GM12878 (cell line): ENCODE measurements around the gene TSHZ2. TPM values are rescaled to one million over a fixed set of nuclear protein-coding genes. Genes with fewer than 3 reads are reported as not detected.

ENCODE experiments used
- ATAC-seq: fragments of 200-7000 bp; cut with Tn5 transposase; 3 replicates; pipeline ENCODE4 v1.9.1; 2020; ENCODE audit warnings: mild to moderate bottlenecking, moderate library complexity
- BruUV-seq: library from RNA; stranded (reverse); fragments of 400-500 nt; replicated peaks from 2 replicates; lab custom pipeline; 2021; lab: Mats Ljungman, UMichigan
- CTCF ChIA-PET: fragments of 300-600 bp; sonication (Branson Sonifier 250); formaldehyde crosslinking; extraction: SDS; loops from one replicate; lab custom pipeline; 2021; ENCODE audit warnings: inconsistent platforms; lab: Yijun Ruan, JAX
- POLR2A ChIA-PET: fragments of 350-600 bp; formaldehyde crosslinking; extraction: SDS; loops from one replicate; lab custom pipeline; 2021; ENCODE audit warnings: inconsistent platforms; lab: Charles Lee
- RAD21 ChIA-PET: fragments of 300-600 bp; sonication (Branson Sonifier 250); formaldehyde crosslinking; loops from one replicate; lab custom pipeline; 2023; ENCODE audit warnings: antibody characterized with exemption; ENCODE audit not compliant: unreplicated experiment; lab: Charles Lee
- SMC1A ChIA-PET: fragments of 300-600 bp; sonication (Branson Sonifier 250); formaldehyde crosslinking; loops from one replicate; lab custom pipeline; 2023; ENCODE audit not compliant: unreplicated experiment, uncharacterized antibody; lab: Charles Lee
- DNase-seq: peaks from one replicate; pipeline ENCODE4 v3.0.0-alpha.2; 2011; ENCODE audit warnings: low read depth, low spot score
- FAIRE-seq: peaks from 3 replicates; lab custom pipeline; 2011; peaks lifted over from hg19 to GRCh38; lab: Jason Lieb, UNC
- H2AFZ ChIP-seq: 2 replicates; pipeline ENCODE4 v1.6.0; 2011; ENCODE audit warnings: low read depth, low read length, control low read depth; ENCODE audit not compliant: control insufficient read depth
- H3K27ac ChIP-seq: 2 replicates; pipeline ENCODE4 v1.5.1; 2011; ENCODE audit warnings: control low read depth; ENCODE audit not compliant: control insufficient read depth, insufficient read depth
- H3K27me3 ChIP-seq, 2 experiments: replicated peaks in 1 of 2; 2 replicates each; pipeline versions ENCODE4 v1.6.0 to v1.6.1; 2011; ENCODE audit warnings: low read length in 1 of 2; ENCODE audit not compliant: control insufficient read depth in 2 of 2, insufficient read depth in 2 of 2
- H3K36me3 ChIP-seq, 2 experiments: 2 replicates each; pipeline ENCODE4 v1.5.1; 2011; ENCODE audit warnings: low read length in 1 of 2; ENCODE audit not compliant: control insufficient read depth in 2 of 2, insufficient read depth in 2 of 2
- H3K4me1 ChIP-seq: 2 replicates; pipeline ENCODE4 v1.6.1; 2011; ENCODE audit warnings: mild to moderate bottlenecking, low read length, moderate library complexity, mixed read lengths; ENCODE audit not compliant: control insufficient read depth, insufficient read depth
- H3K4me2 ChIP-seq: 2 replicates; pipeline ENCODE4 v1.6.0; 2011; ENCODE audit warnings: control low read depth; ENCODE audit not compliant: control insufficient read depth, insufficient read depth
- H3K4me3 ChIP-seq: fragments of 200-600 bp; sonication (generic); 2 replicates; pipeline ENCODE4 v1.5.1; 2016
- H3K79me2 ChIP-seq: 2 replicates; pipeline ENCODE4 v1.6.0; 2011; ENCODE audit warnings: low read length; ENCODE audit not compliant: control insufficient read depth, insufficient read depth
- H3K9ac ChIP-seq: 2 replicates; pipeline ENCODE4 v1.8.0; 2011; ENCODE audit warnings: low read length, control low read depth, mixed read lengths; ENCODE audit not compliant: control insufficient read depth, insufficient read depth
- H3K9me3 ChIP-seq: replicated peaks from 3 replicates; pipeline ENCODE4 v1.5.1; 2011; ENCODE audit warnings: mild to moderate bottlenecking, low read length; ENCODE audit not compliant: control insufficient read depth, insufficient read depth
- H4K20me1 ChIP-seq: 2 replicates; pipeline ENCODE4 v1.6.0; 2011; ENCODE audit not compliant: control insufficient read depth, insufficient read depth
- BACH1 ChIP-seq: fragments of 450-650 bp; IDR thresholded peaks from 2 replicates; pipeline ENCODE4 v1.6.1; 2017; ENCODE audit warnings: mild to moderate bottlenecking, borderline replicate concordance
- DPF2 ChIP-seq: fragments of 450-650 bp; IDR thresholded peaks from 2 replicates; pipeline ENCODE4 v1.6.1; 2017; ENCODE audit warnings: mild to moderate bottlenecking
- E2F8 ChIP-seq: fragments of 450-650 bp; IDR thresholded peaks from 2 replicates; pipeline ENCODE4 v1.6.1; 2018; ENCODE audit warnings: mild to moderate bottlenecking, low read depth, moderate library complexity; ENCODE audit not compliant: partially characterized antibody
- EED ChIP-seq: sonication (generic); IDR thresholded peaks from 2 replicates; pipeline ENCODE4 v1.6.1; 2016; ENCODE audit warnings: antibody characterized with exemption, low read depth
- NFXL1 ChIP-seq: fragments of 450-650 bp; IDR thresholded peaks from 2 replicates; pipeline ENCODE4 v1.6.1; 2017; ENCODE audit warnings: antibody characterized with exemption, mild to moderate bottlenecking, borderline replicate concordance
- RB1 ChIP-seq: fragments of 450-650 bp; formaldehyde crosslinking; IDR thresholded peaks from 2 replicates; pipeline ENCODE4 v1.6.1; 2017; ENCODE audit warnings: mild to moderate bottlenecking, borderline replicate concordance
- TAF1 ChIP-seq: IDR thresholded peaks from 2 replicates; pipeline ENCODE4 v1.6.1; 2011; ENCODE audit warnings: mild to moderate bottlenecking, low read depth, low read length, borderline replicate concordance
- ZNF274 ChIP-seq: IDR thresholded peaks from one replicate; pipeline ENCODE4 v1.8.0; 2011; ENCODE audit not compliant: insufficient read length, insufficient read depth
- ZNF592 ChIP-seq: fragments of 450-650 bp; IDR thresholded peaks from 2 replicates; pipeline ENCODE4 v1.6.1; 2017; ENCODE audit warnings: mild to moderate bottlenecking, moderate library complexity
- WGBS: methylation state at CpG from one replicate; pipeline ENCODE4 v1.1.6; 2016; ENCODE audit warnings: low lambda C conversion rate; ENCODE audit not compliant: insufficient replicate concordance, insufficient coverage; ENCODE audit errors: missing lambda C conversion rate; 5-methylcytosine and 5-hydroxymethylcytosine counted together
- in situ Hi-C: fragments of 300-500 bp; cut with MboI; formaldehyde crosslinking; loops from 9 replicates; pipeline ENCODE4 v1.14.3; 2018; ENCODE audit warnings: mixed read lengths
- intact Hi-C: fragments of 100-400 bp; cut with micrococcal nuclease; formaldehyde crosslinking; loops from one replicate; pipeline ENCODE4 v1.14.2; 2022; ENCODE audit not compliant: unreplicated experiment
- polyA plus RNA-seq, 11 experiments: library from polyadenylated mRNA; depleted of rRNA in 4 of 11; unstranded in 6 of 11; stranded (reverse) in 5 of 11; fragments of >200 nt; fragmentation: Nextera tagmentation in 4 of 11; fragmentation: Illumina TruSeq in 1 of 11; extraction: Ambion mirVana in 4 of 11; extraction: Trizol in 1 of 11; gene quantifications; 1 replicate in 1 of 11; 2 replicates in 10 of 11; pipeline versions ENCODE4 v1.2.1 to v1.2.3, GENCODE V29; 2011 to 2016; ENCODE audit warnings: inconsistent platforms in 2 of 11, missing spikeins in 2 of 11, low read depth in 1 of 11
- total RNA-seq, 4 experiments: library from RNA; depleted of rRNA in 3 of 4; stranded (reverse); fragments of >200 nt in 3 of 4; fragmentation: Illumina TruSeq in 1 of 4; extraction: Trizol in 1 of 4; gene quantifications; 2 replicates each; pipeline versions ENCODE4 v1.2.1 to v1.2.3, GENCODE V29; 2013 to 2021
- TF ChIP-seq, protein P1 (sequence below): fragments of 150-350 bp; IDR thresholded peaks from 2 replicates; pipeline ENCODE4 v1.6.1; 2016; ENCODE audit warnings: low read depth, low read length
- TF ChIP-seq, protein P2 (sequence below): fragments of 450-650 bp; IDR thresholded peaks from 2 replicates; pipeline ENCODE4 v1.6.1; 2016; ENCODE audit warnings: mild to moderate bottlenecking

TSHZ2 gene
- total and polyA plus RNA-seq, 10 of the 15 experiments (the other 5 are each of a cell fraction or from before 2014, with no cell fraction given): 0.01 to 0.86 (median 0.13) TPM; not detected in 2

DNA sequence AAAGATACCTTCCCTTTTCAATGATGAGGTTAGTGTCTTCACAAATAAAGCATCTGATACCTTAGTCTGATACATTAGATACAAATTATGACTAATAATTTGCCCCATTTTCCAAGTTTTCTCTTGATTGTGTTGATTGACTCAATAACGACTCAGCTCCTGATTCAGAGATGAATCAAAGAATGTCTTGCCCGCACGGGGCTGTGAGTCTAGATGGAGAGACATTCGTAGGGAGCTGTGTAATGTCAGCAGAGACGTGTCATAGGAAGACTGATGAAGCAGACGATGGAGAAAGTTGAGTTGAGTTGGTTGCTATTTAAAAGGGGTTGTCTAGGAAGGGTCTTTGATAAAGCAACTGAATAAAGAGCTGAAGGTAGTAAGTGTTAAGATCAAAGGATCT is 78.2 kb downstream of the TSHZ2 start (continued):
- TF ChIP-seq E2F8: no peak
- TF ChIP-seq, protein P1, sequence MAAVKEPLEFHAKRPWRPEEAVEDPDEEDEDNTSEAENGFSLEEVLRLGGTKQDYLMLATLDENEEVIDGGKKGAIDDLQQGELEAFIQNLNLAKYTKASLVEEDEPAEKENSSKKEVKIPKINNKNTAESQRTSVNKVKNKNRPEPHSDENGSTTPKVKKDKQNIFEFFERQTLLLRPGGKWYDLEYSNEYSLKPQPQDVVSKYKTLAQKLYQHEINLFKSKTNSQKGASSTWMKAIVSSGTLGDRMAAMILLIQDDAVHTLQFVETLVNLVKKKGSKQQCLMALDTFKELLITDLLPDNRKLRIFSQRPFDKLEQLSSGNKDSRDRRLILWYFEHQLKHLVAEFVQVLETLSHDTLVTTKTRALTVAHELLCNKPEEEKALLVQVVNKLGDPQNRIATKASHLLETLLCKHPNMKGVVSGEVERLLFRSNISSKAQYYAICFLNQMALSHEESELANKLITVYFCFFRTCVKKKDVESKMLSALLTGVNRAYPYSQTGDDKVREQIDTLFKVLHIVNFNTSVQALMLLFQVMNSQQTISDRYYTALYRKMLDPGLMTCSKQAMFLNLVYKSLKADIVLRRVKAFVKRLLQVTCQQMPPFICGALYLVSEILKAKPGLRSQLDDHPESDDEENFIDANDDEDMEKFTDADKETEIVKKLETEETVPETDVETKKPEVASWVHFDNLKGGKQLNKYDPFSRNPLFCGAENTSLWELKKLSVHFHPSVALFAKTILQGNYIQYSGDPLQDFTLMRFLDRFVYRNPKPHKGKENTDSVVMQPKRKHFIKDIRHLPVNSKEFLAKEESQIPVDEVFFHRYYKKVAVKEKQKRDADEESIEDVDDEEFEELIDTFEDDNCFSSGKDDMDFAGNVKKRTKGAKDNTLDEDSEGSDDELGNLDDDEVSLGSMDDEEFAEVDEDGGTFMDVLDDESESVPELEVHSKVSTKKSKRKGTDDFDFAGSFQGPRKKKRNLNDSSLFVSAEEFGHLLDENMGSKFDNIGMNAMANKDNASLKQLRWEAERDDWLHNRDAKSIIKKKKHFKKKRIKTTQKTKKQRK: no peak

DNA sequence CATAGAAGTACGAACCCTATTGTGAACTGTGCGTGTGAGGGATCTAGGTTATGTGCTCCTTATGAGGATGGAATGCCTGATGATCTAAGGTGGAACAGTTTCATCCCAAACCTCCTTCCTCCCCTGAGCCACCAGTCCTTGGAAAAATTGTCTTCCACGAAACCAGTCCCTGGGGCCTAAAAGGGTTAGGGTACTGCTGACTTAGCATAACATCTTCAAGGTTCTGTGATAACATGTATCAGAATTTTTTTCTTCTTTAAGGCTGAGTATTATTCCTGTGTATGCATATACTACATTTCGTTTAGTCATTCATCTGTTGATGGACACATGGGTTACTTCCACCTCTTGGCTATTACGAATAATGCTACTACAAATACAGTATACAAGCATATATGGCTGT is 80.2 kb downstream of the TSHZ2 start:
- Histone ChIP-seq H3K9me3 (no peaks in the 10 kb centered on the region), H3K27ac (no peak overlapping the region), H3K79me2 (no peaks in the 10 kb centered on the region), H3K9ac (no peak overlapping the region), H4K20me1 (no peaks in the 10 kb centered on the region), H3K36me3 (no peaks in the 10 kb centered on the region), H3K4me3 (no peak overlapping the region), H3K4me2 (no peak overlapping the region), H3K4me1 (no peaks in the 10 kb centered on the region), H2AFZ (no peak overlapping the region), H3K27me3 (no peaks in the 10 kb centered on the region)
- SMC1A ChIA-PET: interaction anchor here (0.6 to 1.1 kb wide), 2 partner anchors 17 to 26 kb away, joined by 3 read pairs; no protein-coding TSS in a partner anchor
- no peak for TF ChIP-seq ZNF274
- TF ChIP-seq EED: no peak
- no peak for TF ChIP-seq BACH1
- TF ChIP-seq, protein P2, sequence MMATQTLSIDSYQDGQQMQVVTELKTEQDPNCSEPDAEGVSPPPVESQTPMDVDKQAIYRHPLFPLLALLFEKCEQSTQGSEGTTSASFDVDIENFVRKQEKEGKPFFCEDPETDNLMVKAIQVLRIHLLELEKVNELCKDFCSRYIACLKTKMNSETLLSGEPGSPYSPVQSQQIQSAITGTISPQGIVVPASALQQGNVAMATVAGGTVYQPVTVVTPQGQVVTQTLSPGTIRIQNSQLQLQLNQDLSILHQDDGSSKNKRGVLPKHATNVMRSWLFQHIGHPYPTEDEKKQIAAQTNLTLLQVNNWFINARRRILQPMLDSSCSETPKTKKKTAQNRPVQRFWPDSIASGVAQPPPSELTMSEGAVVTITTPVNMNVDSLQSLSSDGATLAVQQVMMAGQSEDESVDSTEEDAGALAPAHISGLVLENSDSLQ: no peak
- no peak for TF ChIP-seq NFXL1
- no peak for TF ChIP-seq DPF2
- TF ChIP-seq ZNF592: no peak
- TF ChIP-seq RB1: no peak
- no peak for TF ChIP-seq TAF1
- POLR2A ChIA-PET: no interaction called here
- DNase-seq (no peak), FAIRE-seq (no peak), ATAC-seq (no peak)
- BruUV-seq: no TSS peak
- CTCF ChIA-PET: no interaction called here
- RAD21 ChIA-PET: no interaction called here
- intact Hi-C loops: no loop called here
- in situ Hi-C loops: no loop called here
- 38% methylated on average over 5 of the region's 5 CpGs for WGBS
